Measurements from ENCODE around the gene HDAC4. TPM values are rescaled to one million over a fixed set of nuclear protein-coding genes. Genes with fewer than 3 reads are reported as not detected.

Gene HDAC4
- total RNA-seq, 1 donor: 20.3 TPM

GRCh38 chr2:239114616-239115265 is 286.1 kb downstream of the HDAC4 start:
- DNase-seq (ENCODE audit: low read depth): peak; percentile 6
- no peak for TF ChIP-seq CTCF (IDR thresholded peaks at IDR 0.05; ENCODE audit: insufficient read depth, low read depth, low read length)
- no peak overlapping the region for H3K4me3 ChIP-seq (ENCODE audit: low read depth, low read length)

GRCh38 chr2:239114119-239114581 is 286.7 kb downstream of the HDAC4 start:
- no peak overlapping the region for H3K4me3 ChIP-seq (ENCODE audit: low read depth, low read length)
- DNase-seq (ENCODE audit: low read depth): peak; percentile 63
- TF ChIP-seq CTCF (IDR thresholded peaks at IDR 0.05; ENCODE audit: insufficient read depth, low read depth, low read length): no peak

- DNase-seq (ENCODE audit: low read depth): no peak
- TF ChIP-seq CTCF (IDR thresholded peaks at IDR 0.05; ENCODE audit: insufficient read depth, low read depth, low read length): no peak
- H3K4me3 ChIP-seq (ENCODE audit: low read depth, low read length): no peak overlapping the region
These were observed 287.2 kb downstream of the HDAC4 start for GRCh38 chr2:239113615-239114014.

- no peak for TF ChIP-seq CTCF (IDR thresholded peaks at IDR 0.05; ENCODE audit: insufficient read depth, low read depth, low read length)
- peak; percentile 64 for DNase-seq (ENCODE audit: low read depth)
- no peak overlapping the region for H3K4me3 ChIP-seq (ENCODE audit: low read depth, low read length)
These were observed 287.6 kb downstream of the HDAC4 start for GRCh38 chr2:239113171-239113570.

GRCh38 chr2:239112127-239112774 is 288.6 kb downstream of the HDAC4 start:
- TF ChIP-seq CTCF (IDR thresholded peaks at IDR 0.05; ENCODE audit: insufficient read depth, low read depth, low read length): no peak
- H3K4me3 ChIP-seq (ENCODE audit: low read depth, low read length): no peak overlapping the region
- DNase-seq (ENCODE audit: low read depth): no peak

- no peak overlapping the region for H3K4me3 ChIP-seq (ENCODE audit: low read depth, low read length)
- no peak for DNase-seq (ENCODE audit: low read depth)
- no peak for TF ChIP-seq CTCF (IDR thresholded peaks at IDR 0.05; ENCODE audit: insufficient read depth, low read depth, low read length)
These were observed 289.3 kb downstream of the HDAC4 start for GRCh38 chr2:239111401-239112100.

Data from fibroblast of villous mesenchyme (primary cell).